GM21390 (cell line): ENCODE measurements around the gene CEBPZ.
"Not testable (repeated sequence)": the region's sequence is repeated elsewhere in the genome, so short reads cannot be mapped to it uniquely, and the experiment has no call there.

Source experiments
- ATAC-seq: cut with Tn5 transposase; IDR thresholded peaks from one replicate; pipeline ENCODE4 v1.9.1; 2021; ENCODE audit not compliant: unreplicated experiment

The CEBPZ gene

DNA sequence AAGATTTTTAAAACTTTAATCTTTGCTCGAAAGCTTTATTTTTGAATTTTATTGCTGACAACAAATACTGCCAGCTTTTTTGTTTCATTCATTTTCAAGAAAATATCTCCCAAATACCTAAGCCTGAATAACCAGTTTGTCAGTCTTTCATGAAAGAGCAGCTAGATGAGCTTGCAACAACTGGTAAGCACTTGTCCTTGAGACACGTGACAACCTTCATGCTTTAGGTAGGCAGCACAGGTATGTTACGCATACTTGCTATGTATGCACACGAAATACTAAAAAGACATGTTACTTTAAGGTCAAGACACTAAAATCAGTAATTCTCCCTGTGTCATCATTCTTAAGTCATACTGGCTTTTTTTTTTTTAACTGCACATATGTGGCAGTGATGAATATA is 12.3 kb downstream of the CEBPZ start:
- no peak for ATAC-seq

- no peak for ATAC-seq
These were observed 16.1 kb downstream of the CEBPZ start for GRCh38 chr2:37215250-37215649.

DNA sequence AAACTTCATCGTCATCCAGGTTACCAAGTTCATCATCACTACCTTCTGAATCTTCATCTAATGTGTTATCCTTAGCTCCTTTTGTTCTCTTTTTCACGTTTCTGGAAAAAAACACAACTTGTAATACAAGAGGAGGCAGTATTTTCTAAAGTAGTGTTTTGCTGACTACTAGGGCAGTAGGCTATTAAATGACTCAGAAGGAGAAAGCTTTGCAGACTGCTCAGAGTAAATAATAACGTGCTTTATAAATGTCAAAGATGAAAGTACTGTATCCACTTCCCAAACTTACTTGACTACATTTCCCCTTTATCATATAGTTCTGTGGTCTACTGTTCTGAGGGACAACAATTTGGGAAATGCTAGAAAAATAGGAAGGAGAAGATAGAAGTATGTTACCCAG is 19.5 kb downstream of the CEBPZ start:
- no peak for ATAC-seq

- ATAC-seq = no peak
These were observed 20.2 kb downstream of the CEBPZ start for GRCh38 chr2:37211212-37211611.

DNA sequence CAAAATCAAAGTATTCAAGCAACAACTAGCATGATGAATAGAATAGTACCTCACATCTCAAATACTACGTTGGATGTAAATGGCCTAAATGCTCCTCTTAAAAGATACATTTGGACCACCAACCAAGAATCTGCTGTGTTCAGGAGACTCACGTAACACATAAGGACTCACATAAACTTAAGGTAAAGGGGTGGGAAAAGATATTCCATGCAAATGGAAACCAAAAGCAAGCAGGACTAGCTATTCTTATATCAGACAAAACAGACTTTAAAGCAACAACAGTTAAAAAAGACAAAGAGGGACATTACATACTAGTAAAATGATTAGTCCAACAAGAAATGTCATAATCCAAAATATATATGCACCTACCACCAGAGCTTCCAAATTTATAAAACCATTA is 24.6 kb downstream of the CEBPZ start:
- not testable (repeated sequence) for ATAC-seq

DNA sequence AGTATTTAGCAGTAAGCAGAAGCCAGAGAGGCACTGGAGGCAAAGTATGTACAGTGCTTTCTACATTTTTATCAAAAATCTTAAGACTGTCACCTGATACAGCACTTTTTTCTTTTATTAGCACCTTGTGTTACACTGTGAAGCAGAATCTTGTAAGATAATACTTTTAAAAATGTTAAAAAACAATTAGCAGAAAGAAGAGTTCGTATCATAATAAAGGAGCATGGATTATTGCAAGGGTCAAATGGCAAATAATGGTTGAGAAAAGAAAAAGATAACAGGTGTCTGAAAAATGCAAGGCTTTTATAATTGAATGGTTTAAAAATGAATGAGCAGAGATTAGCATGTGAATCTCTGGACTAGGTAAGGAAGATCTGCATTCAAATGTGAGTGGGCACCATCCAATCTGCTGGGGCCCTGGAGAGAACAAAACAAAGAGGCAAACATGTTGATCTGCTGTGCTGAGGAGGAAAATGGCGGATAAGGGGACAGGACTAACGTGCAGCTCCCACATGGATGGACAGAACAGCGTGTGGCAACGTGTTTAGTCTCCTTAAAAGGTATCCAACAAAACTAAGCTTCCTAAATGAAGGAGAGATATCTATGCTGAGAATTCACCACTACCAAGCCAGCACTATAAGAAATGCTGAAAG is 25.6 kb downstream of the CEBPZ start:
- no peak for ATAC-seq

- not testable (repeated sequence) for ATAC-seq
These were observed 26.2 kb downstream of the CEBPZ start for GRCh38 chr2:37205071-37205661.

GRCh38 chr2:37203708-37204107 is 27.7 kb downstream of the CEBPZ start:
- no peak for ATAC-seq

DNA sequence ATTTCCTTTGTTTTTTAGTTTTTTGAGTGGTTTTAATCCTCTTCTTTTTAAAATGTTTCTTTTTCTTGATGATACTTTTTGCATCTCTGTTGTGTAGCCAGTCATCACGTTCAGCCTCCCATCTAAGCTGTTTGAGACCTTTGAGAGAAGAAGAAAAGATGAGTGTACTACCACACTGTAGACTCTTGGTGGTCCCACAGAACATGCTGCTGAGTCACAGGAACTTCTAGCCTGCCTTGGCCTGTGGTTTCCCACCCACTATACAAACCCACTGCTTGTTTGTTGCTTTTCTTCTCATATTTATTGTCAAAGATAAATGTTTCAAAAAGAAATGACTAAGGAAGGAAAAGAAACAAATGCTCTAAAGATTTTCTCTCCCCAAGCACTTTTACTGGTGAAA is 29.6 kb downstream of the CEBPZ start:
- no peak for ATAC-seq

DNA sequence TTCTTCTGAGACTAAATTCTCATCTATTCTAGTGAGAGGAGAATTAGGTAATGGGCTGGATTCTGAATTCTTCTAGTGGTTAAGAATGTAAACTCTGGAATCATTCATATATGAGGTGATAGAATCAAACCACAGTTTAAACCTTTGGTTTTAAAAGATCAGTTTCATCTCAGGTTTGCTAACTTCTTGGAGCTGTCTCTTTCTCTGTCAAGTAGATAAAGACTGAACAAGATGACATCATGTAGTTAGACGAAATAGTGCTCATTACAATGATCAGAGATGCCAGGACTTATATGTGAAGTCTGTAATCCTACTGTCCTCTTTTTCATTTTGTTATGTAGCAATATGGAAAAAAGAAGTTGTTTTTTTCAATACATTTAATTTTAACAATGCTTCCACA is 30.2 kb downstream of the CEBPZ start:
- no peak for ATAC-seq

- ATAC-seq = no peak
These were observed 32.7 kb downstream of the CEBPZ start for GRCh38 chr2:37198681-37199065.

GRCh38 chr2:37196320-37197195 is 34.8 kb downstream of the CEBPZ start, which contains the start of gene CEBPZOS:
Gene CEBPZOS (plus strand): TSS chr2:37196496. CDS start chr2:37199705, 3,209 bp downstream.
- peak; percentile 78 for ATAC-seq

GRCh38 chr2:37195862-37196319 is 35.5 kb downstream of the CEBPZ start:
- peak; percentile 3 for ATAC-seq

DNA sequence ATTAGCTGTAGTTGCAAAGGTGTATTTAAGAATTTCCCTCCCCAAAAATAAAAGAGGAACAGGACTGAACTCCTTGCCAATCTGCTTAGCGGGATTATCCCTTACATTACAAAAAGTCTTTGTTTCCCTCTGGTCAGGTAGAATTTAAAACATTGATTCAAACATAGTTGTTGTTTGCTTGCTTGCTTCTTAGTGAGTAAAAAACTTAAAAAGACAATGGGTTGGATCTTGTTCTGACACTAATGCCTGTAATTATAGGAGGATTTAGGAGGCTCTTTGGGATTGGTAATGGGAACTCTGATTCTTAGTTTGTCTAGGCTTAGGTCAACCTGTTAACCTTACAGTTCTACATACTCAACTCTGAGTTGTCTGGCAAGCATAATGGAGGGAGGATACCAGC is 38.8 kb downstream of the CEBPZ start:
- no peak for ATAC-seq

- ATAC-seq = no peak
These were observed 39.6 kb downstream of the CEBPZ start for GRCh38 chr2:37191747-37192146.

GRCh38 chr2:37191253-37191652 is 40.1 kb downstream of the CEBPZ start:
- ATAC-seq = no peak

GRCh38 chr2:37190290-37190689 is 41.1 kb downstream of the CEBPZ start:
- ATAC-seq = no peak

DNA sequence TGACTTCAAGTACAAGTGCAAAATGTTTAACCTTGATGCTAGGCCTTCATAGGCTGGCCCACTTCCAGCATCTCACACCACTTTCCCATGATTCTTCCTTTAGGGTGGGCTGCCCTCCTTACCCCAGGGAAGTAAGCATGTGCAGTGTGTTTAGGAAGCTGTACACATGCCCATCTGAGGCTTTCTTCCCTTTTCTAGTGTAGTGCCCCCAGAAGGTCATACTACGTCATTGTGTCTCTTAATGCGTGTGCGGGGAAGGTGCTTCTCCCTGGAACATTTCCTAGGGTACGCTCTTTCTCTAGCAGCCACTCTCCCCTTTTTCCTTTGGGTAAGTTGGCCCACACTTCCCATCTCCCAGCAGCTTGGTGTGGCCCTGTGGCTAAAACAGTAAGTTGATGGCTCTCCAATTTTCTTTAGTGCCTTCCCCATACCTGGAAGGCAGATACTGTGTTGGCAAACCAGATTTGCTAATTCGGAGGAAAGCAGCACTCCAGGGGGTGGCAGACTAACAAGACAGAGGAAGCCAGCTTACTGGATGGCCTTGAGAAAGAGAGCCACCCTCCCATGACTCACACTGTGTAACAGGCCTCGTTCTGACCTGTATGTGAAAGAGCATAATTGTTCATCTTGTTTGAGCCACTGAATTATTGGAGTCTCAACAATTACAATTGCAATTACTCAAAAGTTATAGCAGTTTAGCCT is 41.8 kb downstream of the CEBPZ start:
- ATAC-seq = no peak

- ATAC-seq = no peak
These were observed 42.8 kb downstream of the CEBPZ start, which contains the start of gene SULT6B1 for GRCh38 chr2:37188570-37188969. Gene SULT6B1 (minus strand): TSS chr2:37188670. CDS start chr2:37188640, 30 bp downstream.

- ATAC-seq = no peak
These were observed 49.4 kb downstream of the CEBPZ start for GRCh38 chr2:37181726-37182684.
